Aorta (tissue), 5 donors: ENCODE results near the gene KPTN. TPM values are rescaled to one million over a fixed set of nuclear protein-coding genes. Genes with fewer than 3 reads are reported as not detected.

Experiments
- ATAC-seq: fragments of 200-7000 bp; cut with Tn5 transposase; one replicate; pipeline ENCODE4 v1.9.1; 2022; ENCODE audit warnings: moderate library complexity; ENCODE audit not compliant: low FRiP score
- DNase-seq, 2 donors: peaks; one replicate each; pipeline ENCODE4 v3.0.0-alpha.2; 2020
- H3K27ac ChIP-seq, 2 donors: one replicate each; pipeline ENCODE4 v1.5.1; 2013; ENCODE audit warnings: low read length in 2 of 2, mild to moderate bottlenecking in 2 of 2, moderate library complexity in 2 of 2, control low read depth in 1 of 2, inconsistent platforms in 1 of 2, low read depth in 1 of 2
- H3K27me3 ChIP-seq, 2 donors: one replicate each; pipeline ENCODE4 v1.6.1; 2013; ENCODE audit warnings: control low read depth in 1 of 2, low read length in 1 of 2, mild to moderate bottlenecking in 1 of 2, moderate library complexity in 1 of 2; ENCODE audit not compliant: insufficient read depth in 2 of 2, control insufficient read depth in 1 of 2
- H3K36me3 ChIP-seq, 2 donors: one replicate each; pipeline ENCODE4 v1.6.1; 2013; ENCODE audit warnings: control low read depth in 1 of 2, low read length in 1 of 2, mild to moderate bottlenecking in 1 of 2; ENCODE audit not compliant: insufficient read depth in 2 of 2, control insufficient read depth in 1 of 2
- H3K4me1 ChIP-seq, 2 donors: one replicate each; pipeline ENCODE4 v1.6.1; 2013; ENCODE audit warnings: low read length in 2 of 2, control low read depth in 1 of 2, mild to moderate bottlenecking in 1 of 2, moderate library complexity in 1 of 2; ENCODE audit not compliant: insufficient read depth in 2 of 2, control insufficient read depth in 1 of 2
- H3K4me3 ChIP-seq, 2 donors: one replicate each; pipeline ENCODE4 v1.5.1; 2013; ENCODE audit warnings: low read length in 2 of 2, control low read depth in 1 of 2, mild to moderate bottlenecking in 1 of 2
- H3K9me3 ChIP-seq: one replicate; pipeline ENCODE4 v1.6.1; 2013; ENCODE audit warnings: mild to moderate bottlenecking, low read length; ENCODE audit not compliant: control insufficient read depth
- WGBS, 2 donors: extraction: QIAGEN DNeasy Blood & Tissue Kit; methylation state at CpG; one replicate each; pipeline ENCODE4 v1.1.7; 2013; 5-methylcytosine and 5-hydroxymethylcytosine counted together
- intact Hi-C, 2 donors: fragments of 100-400 bp; cut with DNase I; formaldehyde crosslinking; loops; one replicate each; pipeline versions ENCODE4 v1.14.2 to v1.15.0; 2022
- polyA plus RNA-seq, 2 donors: library from polyadenylated mRNA; stranded (reverse); fragments of 200-250 nt; gene quantifications; one replicate each; pipeline ENCODE4 v1.2.3, GENCODE V29; 2013
- total RNA-seq, 2 donors: library from RNA; stranded (reverse); fragmentation: NEBNext Ultra II Directional; extraction: Animal tissue kit (Norgen Biotek cat#: 25700); gene quantifications; one replicate each; pipeline ENCODE4 v1.2.1, GENCODE V29; 2021
- donor health status: healthy with polysubstance abuse.
- donor health status: Bipolar disorder and iron deficiency.
- donor health status: DM: no; HTN: no; CAD: no.
- donor health status: DM: no; HTN: no; CAD: no.
- donor health status: DM: yes; HTN: yes; CAD: no.

KPTN gene
- total and polyA plus RNA-seq, 4 donors, result 3.0 to 24.8 (median 8.3) TPM

- 91 to 92% methylated on average over 6 of the region's 6 CpGs for WGBS, 2 donors
- no peak for ATAC-seq
Measured at GRCh38 chr19:47505506-47505905, 21.5 kb upstream of the KPTN start.

DNA sequence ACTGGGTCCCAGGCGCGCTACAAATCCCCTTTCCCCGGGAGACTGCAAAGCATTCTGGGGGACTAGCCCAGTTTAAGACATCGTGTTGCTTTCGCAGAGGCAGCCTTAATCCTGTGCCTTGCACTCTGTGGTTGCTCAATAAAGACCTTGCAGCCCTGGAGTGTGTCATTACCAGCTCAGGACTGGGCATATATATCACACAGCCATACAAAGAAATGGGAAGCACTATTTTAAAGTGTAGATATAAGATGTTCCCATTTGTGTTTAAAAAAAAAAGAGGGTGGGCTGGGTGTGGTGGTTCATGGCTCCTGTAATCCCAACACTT lies 19.8 kb upstream of the KPTN start:
- DNase-seq (no peak), ATAC-seq (no peak)
- intact Hi-C loops, result no loop called here
- WGBS, 2 donors, result 69 to 71% methylated on average over 5 of the region's 5 CpGs
- Histone ChIP-seq H3K4me3 (no peak overlapping the region), H3K4me1 (no peaks in the 10 kb centered on the region), H3K36me3 (peaks cover 0 to 4% of the 10 kb centered on the region in 2 donors), H3K27ac (no peak overlapping the region), H3K27me3 (no peaks in the 10 kb centered on the region), H3K9me3 (no peaks in the 10 kb centered on the region)

More at GRCh38 chr19:47505506-47505905, 21.5 kb upstream of the KPTN start:
- H3K36me3 ChIP-seq, result peaks cover 0 to 2% of the 10 kb centered on the region in 2 donors
- no peaks in the 10 kb centered on the region for H3K27me3 ChIP-seq
- no peak for DNase-seq
- intact Hi-C loops, result no loop called here
- no peaks in the 10 kb centered on the region for H3K9me3 ChIP-seq
- H3K4me3 ChIP-seq, result no peak overlapping the region
- H3K27ac ChIP-seq, result no peak overlapping the region
- no peaks in the 10 kb centered on the region for H3K4me1 ChIP-seq

- Histone ChIP-seq H3K4me1 (no peaks in the 10 kb centered on the region), H3K27me3 (no peaks in the 10 kb centered on the region), H3K36me3 (peaks cover 0 to 4% of the 10 kb centered on the region in 2 donors), H3K9me3 (no peaks in the 10 kb centered on the region), H3K27ac (no peak overlapping the region), H3K4me3 (no peak overlapping the region)
- ATAC-seq (no peak), DNase-seq (no peak)
- 87 to 90% methylated on average over 13 of the region's 13 CpGs for WGBS, 2 donors
- intact Hi-C loops, result no loop called here
Measured at GRCh38 chr19:47503130-47503825, 19.3 kb upstream of the KPTN start.

- Histone ChIP-seq H3K4me1 (no peaks in the 10 kb centered on the region), H3K27ac (no peak overlapping the region)
- WGBS, 2 donors, result 73 to 81% methylated on average over 32 of the region's 32 CpGs
Measured at GRCh38 chr19:47499863-47500830, 16.1 kb upstream of the KPTN start.

DNA sequence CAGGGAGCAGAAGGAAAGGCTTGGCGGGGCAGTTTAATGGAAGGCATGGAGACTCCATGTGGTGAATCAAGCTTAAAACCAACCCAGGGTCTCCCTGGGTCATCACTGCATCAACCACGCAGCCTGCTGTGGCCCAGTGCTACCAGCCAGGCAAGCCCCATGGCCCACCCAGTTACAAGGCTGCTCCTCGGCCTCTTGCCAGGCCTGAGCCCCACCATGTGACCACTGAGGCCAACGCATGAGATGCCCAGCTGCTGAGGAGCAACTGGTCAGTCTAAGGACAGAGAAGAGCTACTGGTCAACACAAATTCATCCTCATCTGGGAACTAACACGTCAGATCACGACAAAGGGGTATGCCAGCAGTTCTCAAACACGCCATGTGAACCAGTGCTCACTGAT lies 15.4 kb upstream of the KPTN start:
- no peaks in the 10 kb centered on the region for H3K9me3 ChIP-seq
- no peaks in the 10 kb centered on the region for H3K4me1 ChIP-seq
- H3K4me3 ChIP-seq, result no peak overlapping the region
- 82 to 86% methylated on average over 7 of the region's 7 CpGs for WGBS, 2 donors
- ATAC-seq, result no peak
- intact Hi-C loops, result no loop called here
- H3K27me3 ChIP-seq, result no peaks in the 10 kb centered on the region
- no peak overlapping the region for H3K27ac ChIP-seq
- no peak for DNase-seq
- peaks cover 0 to 4% of the 10 kb centered on the region in 2 donors for H3K36me3 ChIP-seq

More at GRCh38 chr19:47499863-47500830, 16.1 kb upstream of the KPTN start:
- Histone ChIP-seq H3K4me3 (no peak overlapping the region), H3K36me3 (peaks cover 0 to 4% of the 10 kb centered on the region in 2 donors), H3K9me3 (no peaks in the 10 kb centered on the region), H3K27me3 (no peaks in the 10 kb centered on the region)
- DNase-seq (no peak), ATAC-seq (no peak)
- intact Hi-C loops, result no loop called here

- H3K36me3 ChIP-seq, result peaks cover 0 to 4% of the 10 kb centered on the region in 2 donors
- WGBS, 2 donors, result 95 to 98% methylated on average over 5 of the region's 5 CpGs
- ATAC-seq, result no peak
Measured at GRCh38 chr19:47498561-47498960, 14.5 kb upstream of the KPTN start.

DNA sequence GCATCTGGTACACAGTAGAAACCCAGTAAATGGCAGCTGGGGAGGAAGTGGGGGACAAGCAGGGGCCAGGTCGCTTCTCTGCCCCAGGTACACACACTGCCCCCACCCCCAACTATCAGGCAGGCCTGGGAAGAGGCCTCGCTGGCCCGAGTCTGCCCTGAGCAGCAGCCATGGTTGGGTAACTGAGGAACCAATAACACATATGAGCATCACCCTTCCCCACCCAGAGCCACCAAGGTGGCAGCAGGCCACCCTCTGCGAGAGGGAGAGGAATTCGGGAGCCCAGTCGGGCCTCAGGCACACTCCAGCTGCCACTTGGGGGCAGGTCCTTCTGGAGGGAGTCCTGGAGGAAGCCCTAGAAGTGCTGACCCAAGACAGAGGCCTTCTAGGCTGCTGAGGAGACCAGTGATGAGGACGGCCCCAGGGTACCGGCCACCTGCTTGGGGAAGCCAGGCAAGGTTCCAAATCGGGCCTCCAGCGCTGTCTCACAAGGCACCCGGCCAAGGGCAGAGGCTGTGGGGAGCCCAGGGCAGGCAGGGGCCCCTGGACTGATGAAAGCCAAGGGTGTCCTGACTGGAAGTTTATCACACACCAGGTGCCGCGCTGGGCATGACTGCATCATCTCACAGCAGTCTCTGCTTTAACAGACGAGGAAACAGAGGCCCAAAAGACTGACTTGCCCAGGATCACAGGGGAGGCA lies 14.0 kb upstream of the KPTN start:
- Histone ChIP-seq H3K4me3 (no peak overlapping the region), H3K27ac (no peak overlapping the region), H3K36me3 (peaks cover 0 to 4% of the 10 kb centered on the region in 2 donors), H3K4me1 (no peaks in the 10 kb centered on the region), H3K9me3 (no peaks in the 10 kb centered on the region), H3K27me3 (no peaks in the 10 kb centered on the region)
- WGBS, 2 donors, result 78 to 82% methylated on average over 14 of the region's 14 CpGs
- no peak for ATAC-seq
- no peak for DNase-seq
- intact Hi-C loops, result no loop called here

More at GRCh38 chr19:47498561-47498960, 14.5 kb upstream of the KPTN start:
- DNase-seq, result no peak
- Histone ChIP-seq H3K27ac (no peak overlapping the region), H3K9me3 (no peaks in the 10 kb centered on the region), H3K4me3 (no peak overlapping the region), H3K27me3 (no peaks in the 10 kb centered on the region), H3K4me1 (no peaks in the 10 kb centered on the region)
- intact Hi-C loops, result no loop called here

GRCh38 chr19:47497050-47497766 lies 13.2 kb upstream of the KPTN start:
- WGBS, 2 donors, result 85 to 86% methylated on average over 23 of the region's 23 CpGs
- H3K27ac ChIP-seq, result no peak overlapping the region

More at GRCh38 chr19:47497050-47497766, 13.2 kb upstream of the KPTN start:
- Histone ChIP-seq H3K4me1 (no peaks in the 10 kb centered on the region), H3K9me3 (no peaks in the 10 kb centered on the region), H3K36me3 (peaks cover 0 to 4% of the 10 kb centered on the region in 2 donors), H3K27me3 (no peaks in the 10 kb centered on the region), H3K4me3 (no peak overlapping the region)
- DNase-seq (no peak), ATAC-seq (no peak)
- intact Hi-C loops, result no loop called here
